Cardiac muscle cell (in vitro differentiated cells and primary cell): Measurements from ENCODE around the gene LSM7. TPM values are rescaled to one million over a fixed set of nuclear protein-coding genes. Genes with fewer than 3 reads are reported as not detected.

Source experiments
- DNase-seq, 2 donors: peaks; one replicate each; pipeline versions ENCODE4 v3.0.0 to v3.0.0-alpha.2; 2010 to 2017; ENCODE audit warnings: low read depth in 1 of 2, low spot score in 1 of 2
- H3K27ac ChIP-seq: fragments of 200-600 bp; sonication (generic); 2 replicates; pipeline ENCODE4 v1.5.1; 2016
- H3K27me3 ChIP-seq: fragments of 200-600 bp; sonication (generic); 2 replicates; pipeline ENCODE4 v1.6.0; 2016; ENCODE audit warnings: control low read depth
- H3K36me3 ChIP-seq: fragments of 200-600 bp; sonication (generic); 2 replicates; pipeline ENCODE4 v1.5.1; 2016; ENCODE audit warnings: control low read depth
- H3K4me1 ChIP-seq: fragments of 200-600 bp; sonication (generic); 2 replicates; pipeline ENCODE4 v1.8.1; 2017; ENCODE audit warnings: low read depth, mild to moderate bottlenecking, mixed run types
- H3K4me3 ChIP-seq: fragments of 200-600 bp; sonication (generic); 2 replicates; pipeline ENCODE4 v1.5.1; 2016; ENCODE audit warnings: mild to moderate bottlenecking
- H3K9me3 ChIP-seq: fragments of 200-600 bp; sonication (generic); 2 replicates; pipeline ENCODE4 v1.5.1; 2017; ENCODE audit warnings: low read depth, mild to moderate bottlenecking, control low read depth
- CTCF ChIP-seq: IDR thresholded peaks from 2 replicates; pipeline ENCODE4 v1.5.1; 2012; ENCODE audit warnings: low read depth, mild to moderate bottlenecking, low read length
- polyA plus RNA-seq: library from polyadenylated mRNA; unstranded; fragments of >200 nt; fragmentation: Nextera tagmentation; extraction: Ambion mirVana; gene quantifications from 2 replicates; pipeline ENCODE4 v1.2.1, GENCODE V29; 2016
- total RNA-seq: library from RNA; depleted of rRNA; stranded (reverse); fragments of >200 nt; gene quantifications from 2 replicates; pipeline ENCODE4 v1.2.3, GENCODE V29; 2016

Gene LSM7
- total and polyA plus RNA-seq, 2 experiments from 2014 or later = 157 to 231 TPM

DNA sequence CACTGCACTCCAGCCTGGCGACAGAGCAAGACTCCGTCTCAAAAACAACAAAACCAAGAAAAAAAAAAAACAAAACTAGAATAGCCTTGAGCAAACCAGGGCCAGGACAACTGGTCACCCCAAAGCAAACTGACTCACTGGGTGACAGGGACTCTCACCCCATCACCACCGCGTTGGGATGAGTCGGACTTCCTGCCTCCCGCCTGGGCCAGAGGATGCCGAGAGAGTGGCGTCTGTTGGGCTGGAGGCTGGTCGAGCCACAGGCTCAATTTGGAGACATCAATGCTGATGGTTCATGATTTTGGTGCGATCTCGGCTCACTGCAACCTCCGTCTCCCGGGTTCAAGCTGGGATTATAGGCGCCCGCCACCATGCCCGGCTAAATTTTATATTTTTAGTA, 43.3 kb upstream of the LSM7 start:
- DNase-seq = no peak
- peaks cover 8% of the 10 kb centered on the region for H3K4me1 ChIP-seq
- no peaks in the 10 kb centered on the region for H3K36me3 ChIP-seq
- H3K27ac ChIP-seq = no peak overlapping the region
- no peak for TF ChIP-seq CTCF
- H3K9me3 ChIP-seq = no peaks in the 10 kb centered on the region
- H3K27me3 ChIP-seq = no peaks in the 10 kb centered on the region
- H3K4me3 ChIP-seq = no peak overlapping the region

DNA sequence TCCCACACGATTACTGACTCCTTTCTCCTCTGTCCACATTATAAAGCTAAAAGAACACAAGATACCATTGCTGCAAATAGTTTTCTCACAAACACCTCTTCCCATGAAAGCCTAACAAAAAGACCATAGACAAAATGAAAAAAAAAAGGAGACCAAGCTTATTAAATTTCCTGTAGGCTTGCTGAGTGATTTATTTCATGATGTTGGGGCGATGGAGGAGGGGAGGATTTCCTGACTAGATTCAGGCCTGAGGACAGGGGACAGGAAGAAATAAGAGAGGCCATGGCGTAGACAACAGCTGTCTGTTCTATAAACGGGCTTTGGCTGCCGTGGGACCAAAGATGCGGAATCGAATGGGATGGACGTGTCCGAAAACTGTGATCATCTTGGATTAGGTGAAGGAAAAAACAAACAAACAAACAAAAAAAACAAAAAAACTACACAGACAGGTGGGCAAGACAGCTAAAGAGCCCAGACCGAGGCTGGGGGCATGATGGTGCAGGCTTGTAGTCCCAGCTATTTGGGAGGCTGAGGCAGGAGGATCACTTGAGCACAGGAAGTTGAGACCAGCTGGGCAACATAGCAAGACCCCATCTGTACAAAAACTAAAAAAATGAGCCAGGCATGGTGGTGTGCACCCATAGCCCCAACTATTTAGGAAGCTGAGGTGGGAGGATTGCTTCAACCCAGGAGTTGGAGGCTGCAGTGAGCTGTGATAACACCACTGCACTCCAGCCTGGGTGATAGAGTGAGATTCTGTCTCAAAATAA, 37.0 kb upstream of the LSM7 start:
- DNase-seq = no peak
- TF ChIP-seq CTCF = no peak
- Histone ChIP-seq H3K27me3 (peaks cover 13% of the 10 kb centered on the region), H3K4me3 (no peak overlapping the region), H3K4me1 (no peaks in the 10 kb centered on the region), H3K36me3 (no peaks in the 10 kb centered on the region), H3K27ac (no peak overlapping the region), H3K9me3 (no peaks in the 10 kb centered on the region)

- no peak for TF ChIP-seq CTCF
- no peak for DNase-seq
- H3K36me3 ChIP-seq = no peaks in the 10 kb centered on the region
Observed at GRCh38 chr19:2363419-2363818, 35.0 kb upstream of the LSM7 start.

DNA sequence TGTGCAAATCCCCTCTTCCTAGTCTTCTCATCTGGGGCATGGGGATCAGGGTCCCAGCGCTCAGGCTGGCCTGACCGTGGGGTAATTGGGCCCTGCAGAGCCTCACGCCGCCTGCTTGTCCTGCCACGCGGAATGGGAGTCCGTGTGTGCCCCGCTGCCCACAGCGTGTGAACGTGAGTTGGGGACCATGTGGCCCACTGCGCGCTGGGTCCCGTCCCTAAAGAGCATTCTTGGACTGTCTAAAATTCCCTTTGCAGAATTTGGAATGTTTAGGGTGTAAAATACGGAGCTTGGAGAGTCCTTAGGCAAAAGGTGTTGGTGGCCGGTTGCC, 34.5 kb upstream of the LSM7 start:
- DNase-seq = no peak
- H3K27ac ChIP-seq = no peak overlapping the region
- no peaks in the 10 kb centered on the region for H3K9me3 ChIP-seq

More at GRCh38 chr19:2363419-2363818, 35.0 kb upstream of the LSM7 start:
- H3K9me3 ChIP-seq = no peaks in the 10 kb centered on the region
- no peak overlapping the region for H3K27ac ChIP-seq
- H3K4me3 ChIP-seq = no peak overlapping the region
- H3K27me3 ChIP-seq = peaks cover 28% of the 10 kb centered on the region
- no peaks in the 10 kb centered on the region for H3K4me1 ChIP-seq

DNA sequence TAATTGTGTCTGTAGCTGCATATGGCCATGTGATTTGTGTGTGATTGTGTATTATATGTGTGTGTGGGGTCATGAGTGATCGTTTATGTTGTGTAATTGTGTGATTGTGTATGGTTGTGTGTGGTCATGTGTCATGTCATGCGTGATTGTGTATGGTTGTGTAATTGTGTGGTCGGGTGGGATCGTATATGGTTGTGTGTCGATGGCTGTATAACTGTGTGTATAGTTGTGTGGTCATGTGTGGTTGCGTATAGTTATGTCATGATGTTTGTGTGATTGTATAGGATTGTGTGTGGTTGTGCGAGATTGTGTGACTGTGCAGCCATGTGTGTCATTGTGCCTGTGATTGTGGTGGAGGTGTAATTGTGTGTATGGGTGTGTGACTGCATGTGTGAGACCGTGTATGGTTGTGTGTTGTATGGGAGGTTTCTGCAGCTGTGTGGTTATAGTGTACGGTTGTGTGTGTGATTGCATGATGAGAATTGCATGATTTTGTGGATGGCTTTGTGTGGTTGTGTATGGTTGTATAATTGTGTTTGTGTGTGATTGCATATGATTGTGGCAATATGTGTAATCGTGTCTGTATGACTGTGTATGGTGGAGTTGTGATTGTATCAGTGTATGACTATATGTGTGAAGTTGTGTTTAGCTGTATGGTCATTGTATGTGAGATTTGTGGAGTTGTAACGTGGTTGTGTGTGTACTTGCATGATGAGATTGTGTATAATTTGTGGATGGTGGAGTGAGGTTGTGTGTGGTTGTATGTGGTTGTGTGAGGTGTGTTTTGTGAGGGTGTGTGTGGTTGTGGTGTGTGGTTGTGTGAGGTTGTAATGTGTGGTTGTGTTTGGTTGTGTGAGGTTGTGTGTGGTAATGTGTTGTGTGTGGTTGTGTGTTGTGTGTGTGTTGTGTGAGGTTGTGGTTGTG, 33.9 kb upstream of the LSM7 start:
- Histone ChIP-seq H3K4me3 (no peak overlapping the region), H3K27ac (no peak overlapping the region), H3K9me3 (no peaks in the 10 kb centered on the region), H3K27me3 (peaks cover 28% of the 10 kb centered on the region), H3K4me1 (no peaks in the 10 kb centered on the region), H3K36me3 (no peaks in the 10 kb centered on the region)
- DNase-seq = no peak
- no peak for TF ChIP-seq CTCF

More for the DNA sequence above, 34.5 kb upstream of the LSM7 start:
- Histone ChIP-seq H3K4me3 (no peak overlapping the region), H3K36me3 (no peaks in the 10 kb centered on the region), H3K4me1 (no peaks in the 10 kb centered on the region), H3K27me3 (peaks cover 28% of the 10 kb centered on the region)
- no peak for TF ChIP-seq CTCF
